Ectodermal cell (in vitro differentiated cells): ENCODE data around the gene APMAP.
"Not testable (repeated sequence)": the region's sequence is repeated elsewhere in the genome, so short reads cannot be mapped to it uniquely, and the experiment has no call there.

Experiments used
- H3K27ac ChIP-seq: 2 replicates; pipeline ENCODE4 v1.7.0; 2013; ENCODE audit warnings: mild to moderate bottlenecking, low read depth, low read length; ENCODE audit not compliant: insufficient read depth, poor library complexity, severe bottlenecking
- H3K27me3 ChIP-seq: 2 replicates; pipeline ENCODE4 v1.7.0; 2013; ENCODE audit warnings: mild to moderate bottlenecking, low read length; ENCODE audit not compliant: insufficient read depth, control insufficient read depth, poor library complexity, severe bottlenecking
- H3K36me3 ChIP-seq: one replicate; pipeline ENCODE4 v1.7.0; 2013; ENCODE audit warnings: low read length; ENCODE audit not compliant: control insufficient read depth, insufficient read depth
- H3K4me1 ChIP-seq: one replicate; pipeline ENCODE4 v1.7.0; 2013; ENCODE audit warnings: low read length; ENCODE audit not compliant: control insufficient read depth, insufficient read depth
- H3K4me3 ChIP-seq: 2 replicates; pipeline ENCODE4 v1.7.0; 2013; ENCODE audit warnings: low read depth, low read length, control low read depth; ENCODE audit not compliant: insufficient read depth
- H3K9me3 ChIP-seq: 2 replicates; pipeline ENCODE4 v1.7.0; 2013; ENCODE audit warnings: mild to moderate bottlenecking, low read length, moderate library complexity; ENCODE audit not compliant: control insufficient read depth
- WGBS, 2 experiments: methylation state at CpG; one replicate each; pipeline ENCODE4 v1.1.7; 2013; ENCODE audit warnings: missing lambda C conversion rate in 2 of 2; 5-methylcytosine and 5-hydroxymethylcytosine counted together

Gene APMAP

DNA sequence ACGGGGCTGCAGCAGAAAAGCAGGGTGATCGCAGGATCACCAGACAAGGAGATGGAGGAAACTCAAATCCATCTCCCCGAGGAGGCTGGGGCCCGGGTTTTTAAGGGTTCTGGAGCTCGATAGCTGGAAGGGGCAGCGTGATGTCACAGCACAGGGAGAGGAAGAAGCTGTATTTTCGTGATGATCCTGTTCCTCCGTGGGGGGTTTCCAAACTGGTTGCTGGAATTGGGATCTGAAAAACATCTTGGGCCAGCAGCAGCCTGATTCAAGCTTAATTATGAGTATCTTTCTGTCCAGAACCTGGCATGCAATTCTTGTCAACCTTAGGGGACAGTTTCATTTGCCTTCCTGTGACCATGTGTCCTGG, 39.4 kb downstream of the APMAP start:
- H3K4me1 ChIP-seq: no peaks in the 10 kb centered on the region
- no peaks in the 10 kb centered on the region for H3K9me3 ChIP-seq
- 87 to 88% methylated on average over 8 of the region's 8 CpGs for WGBS, 2 experiments
- H3K4me3 ChIP-seq: no peak overlapping the region
- H3K27ac ChIP-seq: no peak overlapping the region
- no peaks in the 10 kb centered on the region for H3K27me3 ChIP-seq
- no peaks in the 10 kb centered on the region for H3K36me3 ChIP-seq

DNA sequence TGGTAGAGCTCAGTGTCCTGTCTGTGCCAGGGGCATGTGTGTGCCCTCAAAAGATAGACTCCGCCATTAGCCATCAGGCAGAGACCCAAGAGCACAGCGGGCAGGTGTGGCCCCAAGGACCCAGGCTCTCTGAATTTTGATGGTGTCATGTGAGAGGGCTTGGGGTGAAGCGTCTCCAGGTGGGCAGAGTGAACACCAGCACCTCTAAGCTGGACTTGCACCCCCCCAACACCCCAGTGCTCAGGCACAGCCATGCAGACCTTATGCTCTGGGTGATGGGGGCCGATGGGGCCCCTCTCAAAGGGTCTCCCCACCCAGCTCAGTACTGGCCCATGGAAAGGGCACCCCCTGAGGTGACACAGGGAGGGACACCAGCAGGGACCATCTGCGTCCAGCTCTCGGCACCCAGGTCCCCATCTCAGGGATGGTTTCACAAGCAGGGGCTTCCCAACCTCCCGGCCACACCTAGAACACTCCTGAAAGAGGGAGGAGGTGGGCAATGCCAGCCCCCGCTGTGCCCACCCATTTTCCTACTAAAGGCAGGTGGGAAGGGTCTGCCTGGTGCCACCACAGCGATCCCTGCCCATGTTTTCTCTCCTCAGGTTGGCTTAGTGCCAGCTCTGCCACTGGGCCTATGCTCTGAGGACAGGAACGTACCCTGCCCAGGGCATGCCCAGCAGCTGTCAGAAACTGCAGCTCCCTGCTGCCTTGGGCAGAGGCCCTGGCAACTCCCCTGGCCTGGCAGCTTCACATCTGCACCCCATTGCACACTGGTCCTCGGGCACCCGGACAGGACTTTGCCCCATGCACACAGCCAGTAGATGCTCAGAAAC, 40.0 kb downstream of the APMAP start:
- Histone ChIP-seq H3K4me3 (no peak overlapping the region), H3K27me3 (no peaks in the 10 kb centered on the region), H3K36me3 (no peaks in the 10 kb centered on the region), H3K4me1 (no peaks in the 10 kb centered on the region), H3K9me3 (no peaks in the 10 kb centered on the region), H3K27ac (no peak overlapping the region)
- WGBS, 2 experiments: 94 to 95% methylated on average over 12 of the region's 12 CpGs

DNA sequence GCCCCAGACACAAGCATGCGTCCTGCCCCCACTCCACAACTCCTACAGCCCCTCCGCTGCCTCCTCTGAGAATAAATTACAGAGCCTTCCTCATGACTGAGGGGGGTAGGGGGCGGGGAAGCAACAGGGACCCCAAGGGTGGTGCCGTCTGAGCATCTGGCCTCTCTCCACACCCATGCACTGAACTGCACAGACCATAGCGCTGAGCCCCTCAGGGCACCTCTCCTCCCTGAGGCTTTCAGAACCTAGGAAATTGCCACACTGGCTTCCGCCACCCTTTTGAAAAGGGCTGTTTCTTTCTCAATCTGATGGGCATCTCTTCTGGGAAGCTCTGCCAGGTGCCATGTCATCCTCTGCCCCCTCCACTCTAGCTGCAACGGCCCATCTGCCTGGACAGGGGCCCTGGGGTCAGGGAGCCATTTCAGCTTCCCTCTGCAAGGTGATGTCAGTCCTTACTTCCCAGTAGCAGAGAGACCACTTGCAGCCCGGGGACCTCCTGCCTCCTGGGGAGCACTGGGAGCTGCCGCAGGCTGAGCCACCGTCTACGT, 40.9 kb downstream of the APMAP start:
- WGBS, 2 experiments: 83% methylated on average over 11 of the region's 11 CpGs
- no peak overlapping the region for H3K27ac ChIP-seq

DNA sequence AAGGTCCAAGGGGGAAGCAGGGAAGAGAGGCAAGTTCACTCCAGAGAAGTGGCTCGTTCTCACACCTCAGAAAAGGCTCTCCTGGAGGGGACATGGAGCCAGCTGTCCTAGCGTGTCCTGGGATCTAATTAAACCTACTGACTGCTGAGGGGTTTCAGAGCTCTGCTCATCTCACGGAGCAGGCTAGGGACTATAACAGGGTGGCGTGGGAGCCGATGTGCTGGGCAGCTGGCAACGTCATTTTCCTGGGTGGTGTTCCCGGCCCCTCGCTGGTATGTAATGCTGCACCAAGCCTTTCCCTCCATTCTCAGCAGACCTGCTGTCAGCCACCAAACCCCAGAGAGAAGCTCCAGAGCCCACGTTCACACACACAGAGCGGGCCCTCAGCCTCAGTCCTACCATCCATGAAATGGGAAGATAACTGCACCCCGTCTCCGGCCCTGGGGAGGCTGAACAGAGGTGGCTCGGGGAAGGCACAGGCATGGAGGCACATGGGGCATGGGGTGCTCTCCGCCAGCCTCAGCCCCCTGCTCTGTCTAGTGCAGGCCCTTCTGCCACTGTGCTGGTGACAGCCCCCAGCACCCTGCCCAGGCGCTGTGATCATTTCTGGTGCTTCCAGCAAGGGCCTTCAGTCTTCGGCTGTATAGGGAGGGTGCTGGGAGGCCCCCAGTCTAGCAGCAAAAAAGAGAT, 41.6 kb downstream of the APMAP start:
- Histone ChIP-seq H3K9me3 (no peaks in the 10 kb centered on the region), H3K36me3 (no peaks in the 10 kb centered on the region), H3K4me3 (no peak overlapping the region), H3K4me1 (no peaks in the 10 kb centered on the region), H3K27ac (no peak overlapping the region), H3K27me3 (no peaks in the 10 kb centered on the region)
- WGBS, 2 experiments: 93% methylated on average over 16 of the region's 16 CpGs

More for the DNA sequence above, 40.9 kb downstream of the APMAP start:
- Histone ChIP-seq H3K36me3 (no peaks in the 10 kb centered on the region), H3K4me3 (no peak overlapping the region), H3K4me1 (no peaks in the 10 kb centered on the region), H3K27me3 (no peaks in the 10 kb centered on the region), H3K9me3 (no peaks in the 10 kb centered on the region)

DNA sequence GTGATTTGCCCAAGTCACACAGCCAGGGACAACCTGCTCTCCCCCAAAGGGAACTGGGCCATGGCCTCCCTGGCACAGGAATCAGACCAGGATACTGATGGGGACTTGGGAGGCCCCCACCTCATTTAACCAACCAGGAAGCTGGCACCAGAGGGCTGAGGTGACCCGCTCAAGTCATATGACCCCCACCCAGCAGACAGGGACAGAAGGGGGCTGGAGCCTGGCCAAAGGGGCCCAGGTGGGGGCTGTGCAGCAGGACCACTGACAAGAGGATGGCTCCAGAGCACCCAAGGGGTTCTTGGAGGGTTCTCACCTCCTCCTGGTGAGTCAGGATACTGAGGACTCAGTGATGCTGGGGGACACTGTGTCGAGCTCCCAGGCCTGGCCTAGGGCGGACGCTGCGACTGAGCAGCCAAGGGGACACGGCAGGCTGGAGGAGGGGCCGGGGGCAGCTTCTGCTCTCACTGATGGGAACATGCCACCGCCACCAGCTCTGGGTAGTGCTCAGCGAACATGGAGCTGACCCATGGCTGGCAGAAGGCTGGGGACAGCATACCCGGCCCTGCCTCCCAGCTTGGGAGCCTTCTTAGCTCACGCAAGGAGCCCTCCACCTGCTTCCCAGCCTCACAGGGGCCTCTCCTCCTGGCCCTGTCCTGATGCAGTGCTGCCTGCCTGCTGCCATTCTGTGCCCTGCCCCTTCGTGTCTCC, 42.3 kb downstream of the APMAP start:
- Histone ChIP-seq H3K36me3 (no peaks in the 10 kb centered on the region), H3K9me3 (no peaks in the 10 kb centered on the region), H3K27ac (no peak overlapping the region), H3K27me3 (no peaks in the 10 kb centered on the region), H3K4me3 (no peak overlapping the region), H3K4me1 (no peaks in the 10 kb centered on the region)
- 87% methylated on average over 12 of the region's 12 CpGs for WGBS, 2 experiments

DNA sequence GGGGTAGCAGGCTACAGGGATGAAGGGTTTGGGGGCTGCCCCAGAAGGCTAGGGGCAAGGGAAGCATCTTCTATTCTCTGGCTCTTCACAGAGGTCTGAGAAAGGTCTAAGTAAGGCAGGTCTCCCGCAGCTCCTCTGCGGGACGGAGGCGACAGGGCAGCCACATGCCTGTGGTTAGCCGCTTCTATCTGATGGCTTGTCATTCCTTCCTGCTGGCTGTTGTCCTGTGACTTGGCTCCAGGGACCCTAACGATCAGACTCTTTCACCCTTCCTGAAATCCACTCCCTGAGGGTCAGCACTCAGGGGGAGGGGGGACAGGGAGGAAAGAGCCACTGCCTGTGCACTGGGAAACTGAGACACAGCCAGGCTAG, 42.8 kb downstream of the APMAP start:
- Histone ChIP-seq H3K4me3 (no peak overlapping the region), H3K4me1 (no peaks in the 10 kb centered on the region), H3K27me3 (no peaks in the 10 kb centered on the region), H3K27ac (no peak overlapping the region), H3K9me3 (no peaks in the 10 kb centered on the region), H3K36me3 (no peaks in the 10 kb centered on the region)
- WGBS, 2 experiments: 66 to 68% methylated on average over 6 of the region's 6 CpGs

DNA sequence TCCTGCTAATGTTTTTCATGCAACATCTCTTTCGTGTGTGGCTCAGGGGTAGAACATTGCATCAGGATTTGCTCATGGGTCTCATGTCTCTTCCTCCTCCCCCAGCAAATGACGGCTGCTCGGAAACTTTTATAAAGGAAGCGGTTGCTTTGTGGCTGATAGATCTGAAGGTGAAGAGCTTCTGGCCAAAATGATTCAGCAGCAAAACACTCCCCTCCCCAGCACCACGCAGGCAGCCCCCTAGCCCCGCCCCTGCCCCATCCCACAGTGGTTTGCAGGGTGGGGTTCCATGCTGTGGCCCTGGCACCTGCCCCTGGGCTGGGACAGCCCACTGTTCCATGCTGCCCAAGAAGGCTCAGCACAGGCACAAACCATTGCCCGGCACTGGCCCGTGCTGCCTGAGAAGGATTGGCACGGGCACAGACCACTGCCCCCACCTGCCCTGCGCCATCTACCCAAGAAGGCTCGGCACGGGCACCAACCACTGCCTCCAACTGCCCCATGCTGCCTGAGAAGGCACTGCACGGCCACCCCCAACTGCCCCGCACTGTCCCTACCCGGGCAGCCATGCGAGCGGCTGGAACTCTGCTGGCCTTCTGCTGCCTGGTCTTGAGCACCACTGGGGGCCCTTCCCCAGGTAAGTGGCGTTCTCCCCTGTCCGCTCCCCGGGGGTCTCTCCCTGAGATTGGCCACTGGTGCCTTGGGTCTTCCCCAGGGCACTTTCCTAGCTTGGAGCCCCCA, 43.4 kb downstream of the APMAP start, which contains the start of gene CST7:
Gene CST7, plus strand, starts transcription at position 331 of the 741 bp plus-strand sequence. Its CDS starts 237 bp downstream, at position 568.
- Histone ChIP-seq H3K4me3 (no peak within 1 kb of the TSS), H3K9me3 (no peaks in the 10 kb centered on the region), H3K27ac (no peak within 1 kb of the TSS), H3K4me1 (no peaks in the 10 kb centered on the region), H3K36me3 (no peaks in the 10 kb centered on the region), H3K27me3 (no peaks in the 10 kb centered on the region)
- 87 to 90% methylated on average over 20 of the region's 20 CpGs for WGBS, 2 experiments

DNA sequence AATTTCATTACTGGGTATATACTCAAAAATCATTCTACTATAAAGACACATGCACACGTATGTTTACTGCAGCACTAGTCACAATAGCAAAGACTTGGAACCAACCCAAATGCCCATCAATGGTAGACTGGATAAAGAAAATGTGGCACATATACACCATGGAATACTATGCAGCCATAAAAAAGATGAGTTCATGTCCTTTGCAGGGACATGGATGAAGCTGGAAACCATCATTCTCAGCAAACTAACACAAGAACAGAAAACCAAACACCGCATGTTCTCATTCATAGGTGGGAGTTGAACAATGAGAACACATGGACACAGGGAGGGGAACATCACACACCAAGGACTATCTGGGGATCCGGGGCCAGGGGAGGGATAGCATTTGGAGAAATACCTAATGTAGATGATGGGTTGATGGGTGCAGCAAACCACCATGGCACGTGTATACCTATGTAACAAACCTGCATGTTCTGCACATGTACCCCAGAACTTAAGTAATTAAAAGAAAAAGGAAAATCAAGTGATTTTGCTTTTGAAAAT, 44.1 kb downstream of the APMAP start:
- not testable (repeated sequence) for H3K36me3 ChIP-seq, H3K9me3 ChIP-seq, H3K4me3 ChIP-seq, H3K4me1 ChIP-seq, H3K27me3 ChIP-seq, H3K27ac ChIP-seq
- WGBS, 2 experiments: 83 to 96% methylated on average over 4 of the region's 4 CpGs

DNA sequence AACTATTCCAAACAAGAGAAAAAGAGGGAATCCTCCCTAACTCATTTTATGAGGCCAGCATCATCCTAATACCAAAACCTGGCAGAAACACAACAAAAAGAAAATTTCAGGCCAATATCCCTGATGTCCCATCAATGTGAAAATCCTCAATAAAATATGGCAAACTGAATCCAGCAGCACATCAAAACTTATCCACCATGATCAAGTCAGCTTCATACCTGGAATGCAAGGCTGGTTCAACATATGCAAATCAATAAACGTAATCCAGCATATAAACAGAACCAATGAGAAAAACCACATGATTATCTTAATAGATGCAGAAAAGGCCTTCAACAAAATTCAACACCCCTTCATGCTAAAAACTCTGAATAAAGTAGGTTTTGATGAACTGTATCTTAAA, 46.2 kb downstream of the APMAP start:
- H3K27ac ChIP-seq, H3K4me1 ChIP-seq, H3K4me3 ChIP-seq, H3K27me3 ChIP-seq, H3K36me3 ChIP-seq, H3K9me3 ChIP-seq: not testable (repeated sequence)
- WGBS, 2 experiments: 70 to 88% methylated on average over 1 of the region's 1 CpG
